HS-5 (cell line): ENCODE data around the gene RGS3.
"Not testable (repeated sequence)": the region's sequence is repeated elsewhere in the genome, so short reads cannot be mapped to it uniquely, and the experiment has no call there.

ENCODE experiments used
- DNase-seq: peaks from one replicate; pipeline ENCODE4 v3.0.0-alpha.2; 2012; ENCODE audit warnings: low read depth

Gene RGS3

GRCh38 chr9:113636693-113637092, 173.2 kb downstream of the RGS3 start:
- DNase-seq, result no peak

GRCh38 chr9:113638490-113638889, 175.0 kb downstream of the RGS3 start:
- DNase-seq, result no peak

GRCh38 chr9:113638897-113639296, 175.4 kb downstream of the RGS3 start:
- DNase-seq, result no peak

GRCh38 chr9:113639411-113639970, 176.0 kb downstream of the RGS3 start:
- DNase-seq, result not testable (repeated sequence)

GRCh38 chr9:113640418-113640817, 176.9 kb downstream of the RGS3 start:
- no peak for DNase-seq

GRCh38 chr9:113641100-113641885, 177.8 kb downstream of the RGS3 start:
- no peak for DNase-seq

GRCh38 chr9:113644321-113644720, 180.8 kb downstream of the RGS3 start:
- no peak for DNase-seq

GRCh38 chr9:113645227-113645977, 181.9 kb downstream of the RGS3 start:
- no peak for DNase-seq

- no peak for DNase-seq
Measured at GRCh38 chr9:113645978-113646253, 182.4 kb downstream of the RGS3 start.

GRCh38 chr9:113646491-113646890, 183.0 kb downstream of the RGS3 start:
- no peak for DNase-seq
